HUES48 (cell line): ENCODE measurements around the gene PHYH.
"Not testable (repeated sequence)": the region's sequence is repeated elsewhere in the genome, so short reads cannot be mapped to it uniquely, and the experiment has no call there.

Experiments used
- H3K27ac ChIP-seq: one replicate; pipeline ENCODE4 v1.7.0; 2013; ENCODE audit warnings: low read depth, low read length, inconsistent platforms
- H3K27me3 ChIP-seq: 2 replicates; pipeline ENCODE4 v1.6.1; 2013; ENCODE audit warnings: mild to moderate bottlenecking, low read length; ENCODE audit not compliant: control insufficient read depth, insufficient read depth
- H3K36me3 ChIP-seq: 2 replicates; pipeline ENCODE4 v1.6.1; 2013; ENCODE audit warnings: low read length; ENCODE audit not compliant: control insufficient read depth, insufficient read depth
- H3K4me1 ChIP-seq: 2 replicates; pipeline ENCODE4 v1.6.1; 2013; ENCODE audit warnings: mild to moderate bottlenecking, low read length; ENCODE audit not compliant: control insufficient read depth, insufficient read depth
- H3K4me3 ChIP-seq: 2 replicates; pipeline ENCODE4 v1.5.1; 2013; ENCODE audit warnings: mild to moderate bottlenecking, low read depth, low read length
- H3K9ac ChIP-seq: 2 replicates; pipeline ENCODE4 v1.6.1; 2013; ENCODE audit warnings: mild to moderate bottlenecking, low read depth, low read length, moderate library complexity
- H3K9me3 ChIP-seq: 2 replicates; pipeline ENCODE4 v1.6.1; 2013; ENCODE audit warnings: low read length; ENCODE audit not compliant: control insufficient read depth, insufficient read depth

PHYH gene

GRCh38 chr10:13337128-13337826 lies 37.4 kb upstream of the PHYH start:
- H3K4me1 ChIP-seq = peaks cover 35% of the 10 kb centered on the region
- H3K9ac ChIP-seq = no peak overlapping the region
- H3K9me3 ChIP-seq = no peaks in the 10 kb centered on the region
- peaks cover 87% of the 10 kb centered on the region for H3K36me3 ChIP-seq
- peak overlapping the region; percentile 14 for H3K27ac ChIP-seq
- H3K4me3 ChIP-seq = no peak overlapping the region
- no peaks in the 10 kb centered on the region for H3K27me3 ChIP-seq

- H3K27ac ChIP-seq = no peak overlapping the region
- no peaks in the 10 kb centered on the region for H3K27me3 ChIP-seq
- peaks cover 27% of the 10 kb centered on the region for H3K4me1 ChIP-seq
- H3K36me3 ChIP-seq = peaks cover 98% of the 10 kb centered on the region
- no peak overlapping the region for H3K9ac ChIP-seq
- H3K4me3 ChIP-seq = no peak overlapping the region
- no peaks in the 10 kb centered on the region for H3K9me3 ChIP-seq
Measured at GRCh38 chr10:13335881-13336280, 36.0 kb upstream of the PHYH start.

GRCh38 chr10:13334556-13334955 lies 34.7 kb upstream of the PHYH start:
- Histone ChIP-seq H3K9ac (no peak overlapping the region), H3K4me3 (no peak overlapping the region), H3K36me3 (peaks cover 97% of the 10 kb centered on the region), H3K27me3 (no peaks in the 10 kb centered on the region), H3K9me3 (no peaks in the 10 kb centered on the region), H3K27ac (no peak overlapping the region), H3K4me1 (peaks cover 21% of the 10 kb centered on the region)

- H3K36me3 ChIP-seq = peaks cover 97% of the 10 kb centered on the region
Measured at GRCh38 chr10:13331646-13332045, 31.8 kb upstream of the PHYH start.

GRCh38 chr10:13330980-13331379 lies 31.1 kb upstream of the PHYH start:
- not testable (repeated sequence) for H3K27me3 ChIP-seq, H3K4me3 ChIP-seq, H3K27ac ChIP-seq, H3K9ac ChIP-seq, H3K9me3 ChIP-seq
- H3K36me3 ChIP-seq = peaks cover 97% of the 10 kb centered on the region
- H3K4me1 ChIP-seq = peaks cover 14% of the 10 kb centered on the region; the same call in 1 of the 2 replicates

More at GRCh38 chr10:13331646-13332045, 31.8 kb upstream of the PHYH start:
- Histone ChIP-seq H3K27ac (no peak overlapping the region), H3K27me3 (no peaks in the 10 kb centered on the region), H3K4me1 (peaks cover 14% of the 10 kb centered on the region; the same call in 1 of the 2 replicates), H3K4me3 (no peak overlapping the region), H3K9ac (no peak overlapping the region), H3K9me3 (no peaks in the 10 kb centered on the region)

GRCh38 chr10:13329565-13329964 lies 29.7 kb upstream of the PHYH start:
- Histone ChIP-seq H3K4me1 (peaks cover 14% of the 10 kb centered on the region; the same call in 1 of the 2 replicates), H3K9me3 (no peaks in the 10 kb centered on the region), H3K9ac (no peak overlapping the region), H3K27me3 (no peaks in the 10 kb centered on the region), H3K36me3 (peaks cover 96% of the 10 kb centered on the region), H3K4me3 (no peak overlapping the region), H3K27ac (no peak overlapping the region)

GRCh38 chr10:13328613-13329012 lies 28.7 kb upstream of the PHYH start:
- Histone ChIP-seq H3K27ac (peak overlapping the region; percentile 62), H3K4me1 (peaks cover 14% of the 10 kb centered on the region; the same call in 1 of the 2 replicates), H3K36me3 (peaks cover 97% of the 10 kb centered on the region), H3K9me3 (no peaks in the 10 kb centered on the region), H3K9ac (no peak overlapping the region), H3K4me3 (no peak overlapping the region), H3K27me3 (no peaks in the 10 kb centered on the region)

GRCh38 chr10:13328126-13328525 lies 28.3 kb upstream of the PHYH start:
- H3K27me3 ChIP-seq = no peaks in the 10 kb centered on the region
- H3K9ac ChIP-seq = no peak overlapping the region
- no peak overlapping the region for H3K4me3 ChIP-seq
- no peaks in the 10 kb centered on the region for H3K9me3 ChIP-seq
- H3K4me1 ChIP-seq = peaks cover 14% of the 10 kb centered on the region; the same call in 1 of the 2 replicates
- peaks cover 96% of the 10 kb centered on the region for H3K36me3 ChIP-seq
- no peak overlapping the region for H3K27ac ChIP-seq

- H3K9me3 ChIP-seq = no peaks in the 10 kb centered on the region
- H3K36me3 ChIP-seq = peaks cover 97% of the 10 kb centered on the region
- no peak overlapping the region for H3K27ac ChIP-seq
- no peak overlapping the region for H3K4me3 ChIP-seq
- H3K27me3 ChIP-seq = no peaks in the 10 kb centered on the region
- H3K9ac ChIP-seq = no peak overlapping the region
- peaks cover 14% of the 10 kb centered on the region; the same call in 1 of the 2 replicates for H3K4me1 ChIP-seq
Measured at GRCh38 chr10:13327534-13327933, 27.7 kb upstream of the PHYH start.

- Histone ChIP-seq H3K27me3 (no peaks in the 10 kb centered on the region), H3K36me3 (peaks cover 94% of the 10 kb centered on the region)
Measured at GRCh38 chr10:13322615-13323148, 22.8 kb upstream of the PHYH start.

GRCh38 chr10:13321576-13321975 lies 21.7 kb upstream of the PHYH start:
- H3K27ac ChIP-seq = no peak overlapping the region
- no peaks in the 10 kb centered on the region for H3K4me1 ChIP-seq
- H3K36me3 ChIP-seq = peaks cover 87% of the 10 kb centered on the region
- no peaks in the 10 kb centered on the region for H3K27me3 ChIP-seq
- no peak overlapping the region for H3K4me3 ChIP-seq
- H3K9me3 ChIP-seq = no peaks in the 10 kb centered on the region
- H3K9ac ChIP-seq = no peak overlapping the region

More at GRCh38 chr10:13322615-13323148, 22.8 kb upstream of the PHYH start:
- Histone ChIP-seq H3K9ac (no peak overlapping the region), H3K9me3 (no peaks in the 10 kb centered on the region), H3K4me1 (no peaks in the 10 kb centered on the region), H3K4me3 (no peak overlapping the region), H3K27ac (no peak overlapping the region)
